Vagina (tissue), 2 donors: Measurements from ENCODE around the gene TMEM235. TPM values are rescaled to one million over a fixed set of nuclear protein-coding genes. Genes with fewer than 3 reads are reported as not detected.
A peak's percentile ranks its signal among the peaks of the same experiment; 100 is the strongest.

Source experiments
- DNase-seq, 2 donors: peaks; one replicate each; pipeline ENCODE4 v3.0.0-alpha.2; 2017; ENCODE audit errors: extremely low spot score in 2 of 2
- H3K27ac ChIP-seq: fragments of 200-600 bp; sonication (generic); one replicate; pipeline ENCODE4 v1.5.1; 2019
- H3K27me3 ChIP-seq: fragments of 200-600 bp; sonication (generic); one replicate; pipeline ENCODE4 v1.5.1; 2019
- H3K36me3 ChIP-seq, 2 donors: fragments of 200-600 bp; sonication (generic); one replicate each; pipeline ENCODE4 v1.5.1; 2017 to 2019
- H3K4me1 ChIP-seq: fragments of 200-600 bp; sonication (generic); one replicate; pipeline ENCODE4 v1.5.1; 2019
- H3K4me3 ChIP-seq, 2 donors: fragments of 200-600 bp; sonication (generic); 1 replicate in 1 of 2; 2 replicates in 1 of 2; pipeline ENCODE4 v1.5.1; 2016 to 2019
- H3K9me3 ChIP-seq: fragments of 200-600 bp; sonication (generic); one replicate; pipeline ENCODE4 v1.5.1; 2019
- POLR2A ChIP-seq, 2 donors: fragments of 450-650 bp; IDR thresholded peaks; one replicate each; pipeline ENCODE4 v1.6.1; 2017; ENCODE audit warnings: antibody characterized with exemption in 2 of 2, mild to moderate bottlenecking in 2 of 2, moderate library complexity in 2 of 2
- POLR2AphosphoS5 ChIP-seq, 2 donors: sonication (generic); formaldehyde crosslinking; IDR thresholded peaks; one replicate each; pipeline ENCODE4 v1.9.0; 2017; ENCODE audit warnings: antibody characterized with exemption in 2 of 2, mild to moderate bottlenecking in 2 of 2, low read depth in 1 of 2; ENCODE audit not compliant: insufficient read depth in 1 of 2
- intact Hi-C: fragments of 100-400 bp; cut with DNase I; formaldehyde crosslinking; loops from one replicate; pipeline ENCODE4 v1.15.1; 2023
- total RNA-seq: library from RNA; depleted of rRNA; stranded (reverse); fragments of >200 nt; gene quantifications from one replicate; pipeline ENCODE4 v1.2.3, GENCODE V29; 2016
- TF ChIP-seq, protein P1 (sequence below), 3 experiments: fragments of 450-650 bp in 2 of 3; fragments of 200-600 bp in 1 of 3; sonication (generic) in 1 of 3; IDR thresholded peaks; one replicate each; pipeline ENCODE4 v1.5.1; 2017 to 2019; ENCODE audit warnings: antibody characterized with exemption in 3 of 3, mild to moderate bottlenecking in 2 of 3, moderate library complexity in 2 of 3

The TMEM235 gene
- total RNA-seq, 1 donor from 2014 or later, result not detected

DNA sequence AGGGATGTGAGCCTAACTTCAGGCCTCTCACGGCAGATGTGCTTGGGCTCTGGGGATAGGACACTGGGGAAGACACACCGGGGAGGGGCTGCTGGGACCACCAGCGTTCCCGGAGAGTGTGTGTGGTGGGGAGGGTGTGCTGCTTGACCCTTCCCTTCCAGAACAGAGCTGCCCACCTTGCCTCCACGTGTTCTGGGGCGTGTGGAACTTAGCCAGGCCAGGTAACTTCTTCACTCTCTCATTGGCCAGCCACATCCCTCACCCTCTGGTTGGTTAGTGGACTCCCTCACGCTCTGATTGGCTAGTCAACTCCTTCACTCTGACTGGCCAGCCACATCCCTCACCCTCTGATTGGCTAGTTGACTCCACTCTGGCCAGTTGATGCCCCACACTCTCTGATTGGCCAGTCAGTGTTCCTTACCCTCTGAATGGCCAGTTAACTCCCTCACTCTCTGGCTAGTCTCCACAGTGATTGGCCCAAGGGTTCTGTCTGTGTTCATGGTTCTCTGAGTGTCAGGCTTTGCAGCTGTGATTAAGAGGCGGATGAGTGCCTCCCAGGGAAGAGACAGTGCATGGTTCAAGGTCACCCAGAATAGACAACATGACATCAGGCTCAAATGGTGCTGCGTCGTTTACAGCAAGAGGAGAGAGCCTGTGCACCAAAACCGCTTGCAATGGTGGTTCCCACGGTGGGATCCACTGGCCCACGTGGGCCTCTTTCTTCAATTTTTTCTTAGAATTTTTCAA, 10.0 kb downstream of the TMEM235 start:
- TF ChIP-seq POLR2A (IDR thresholded peaks at IDR 0.05) (no peak), POLR2AphosphoS5 (IDR thresholded peaks at IDR 0.05; ENCODE audit: insufficient read depth in 1 of 2, low read depth in 1 of 2) (no peak)
- TF ChIP-seq, protein P1, sequence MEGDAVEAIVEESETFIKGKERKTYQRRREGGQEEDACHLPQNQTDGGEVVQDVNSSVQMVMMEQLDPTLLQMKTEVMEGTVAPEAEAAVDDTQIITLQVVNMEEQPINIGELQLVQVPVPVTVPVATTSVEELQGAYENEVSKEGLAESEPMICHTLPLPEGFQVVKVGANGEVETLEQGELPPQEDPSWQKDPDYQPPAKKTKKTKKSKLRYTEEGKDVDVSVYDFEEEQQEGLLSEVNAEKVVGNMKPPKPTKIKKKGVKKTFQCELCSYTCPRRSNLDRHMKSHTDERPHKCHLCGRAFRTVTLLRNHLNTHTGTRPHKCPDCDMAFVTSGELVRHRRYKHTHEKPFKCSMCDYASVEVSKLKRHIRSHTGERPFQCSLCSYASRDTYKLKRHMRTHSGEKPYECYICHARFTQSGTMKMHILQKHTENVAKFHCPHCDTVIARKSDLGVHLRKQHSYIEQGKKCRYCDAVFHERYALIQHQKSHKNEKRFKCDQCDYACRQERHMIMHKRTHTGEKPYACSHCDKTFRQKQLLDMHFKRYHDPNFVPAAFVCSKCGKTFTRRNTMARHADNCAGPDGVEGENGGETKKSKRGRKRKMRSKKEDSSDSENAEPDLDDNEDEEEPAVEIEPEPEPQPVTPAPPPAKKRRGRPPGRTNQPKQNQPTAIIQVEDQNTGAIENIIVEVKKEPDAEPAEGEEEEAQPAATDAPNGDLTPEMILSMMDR (IDR thresholded peaks at IDR 0.05), result no peak
- intact Hi-C loops, result no loop called here
- no peaks in the 10 kb centered on the region for H3K4me1 ChIP-seq
- H3K4me3 ChIP-seq, result no peak overlapping the region
- DNase-seq, result no peak
- no peaks in the 10 kb centered on the region for H3K27me3 ChIP-seq
- H3K9me3 ChIP-seq, result no peaks in the 10 kb centered on the region
- H3K27ac ChIP-seq, result no peak overlapping the region
- H3K36me3 ChIP-seq, result no peaks in the 10 kb centered on the region

DNA sequence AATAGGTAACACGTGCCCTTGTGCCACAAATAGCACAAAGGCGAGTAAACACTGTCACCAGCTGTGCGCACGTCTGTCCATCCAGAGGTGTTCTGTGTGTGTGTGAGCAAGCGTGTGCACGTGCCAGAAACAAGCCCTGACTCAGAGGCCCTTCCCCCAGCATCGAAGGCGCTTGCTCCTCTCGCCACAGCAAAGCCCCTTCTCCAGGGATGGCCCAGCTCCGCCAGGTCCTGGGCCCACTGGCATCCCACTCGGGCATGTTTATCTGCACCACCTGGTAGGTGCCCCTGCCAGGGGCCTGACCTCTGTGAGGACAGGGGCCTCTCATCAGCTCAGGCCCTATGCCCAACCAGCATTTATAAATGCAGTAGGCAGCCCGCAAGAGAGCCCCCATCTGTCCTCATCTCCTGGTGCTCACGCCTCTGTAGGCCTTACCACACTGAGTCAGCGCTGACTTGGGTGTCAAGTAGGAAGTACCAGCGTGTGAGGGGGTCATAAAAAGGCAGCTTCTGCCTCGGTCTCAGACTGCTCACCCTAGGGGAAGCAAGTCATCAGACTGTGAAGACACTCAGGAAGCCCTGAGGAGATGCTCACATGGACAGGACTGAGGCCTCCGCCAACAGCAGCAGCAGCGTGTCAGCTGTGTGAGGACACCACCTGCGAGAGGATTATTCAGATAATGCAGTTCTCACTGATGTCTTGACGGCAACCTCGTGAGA, 10.8 kb downstream of the TMEM235 start:
- no peak for DNase-seq
- Histone ChIP-seq H3K4me3 (no peak overlapping the region), H3K27me3 (no peaks in the 10 kb centered on the region), H3K4me1 (no peaks in the 10 kb centered on the region), H3K9me3 (no peaks in the 10 kb centered on the region), H3K27ac (no peak overlapping the region), H3K36me3 (no peaks in the 10 kb centered on the region)
- intact Hi-C loops, result no loop called here
- no peak for TF ChIP-seq POLR2A (IDR thresholded peaks at IDR 0.05)
- TF ChIP-seq POLR2AphosphoS5 (IDR thresholded peaks at IDR 0.05; ENCODE audit: insufficient read depth in 1 of 2, low read depth in 1 of 2), result no peak
- TF ChIP-seq, protein P1 (IDR thresholded peaks at IDR 0.05), result no peak

DNA sequence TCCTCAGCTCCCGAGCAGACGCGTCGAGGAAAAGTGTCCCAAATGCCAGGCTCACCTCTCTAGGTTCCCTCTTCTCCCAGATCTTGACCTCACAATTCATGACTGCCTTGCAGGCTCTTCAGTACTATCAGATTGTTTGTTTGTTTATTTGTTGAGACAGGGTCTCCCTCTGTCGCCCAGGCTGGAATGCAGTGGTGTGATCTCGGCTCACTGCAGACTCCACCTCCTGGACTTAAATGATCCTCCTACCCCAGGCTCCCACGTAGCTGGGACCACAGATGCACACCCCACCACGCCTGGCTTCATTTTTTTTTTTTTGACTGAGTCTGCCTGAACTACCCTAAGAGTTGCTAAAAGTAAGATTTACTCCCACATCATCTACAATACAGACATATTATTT, 15.9 kb downstream of the TMEM235 start:
- TF ChIP-seq POLR2A (IDR thresholded peaks at IDR 0.05) (no peak), POLR2AphosphoS5 (IDR thresholded peaks at IDR 0.05; ENCODE audit: insufficient read depth in 1 of 2, low read depth in 1 of 2) (no peak)
- TF ChIP-seq, protein P1 (IDR thresholded peaks at IDR 0.05), result no peak
- Histone ChIP-seq H3K4me1 (peaks cover 16% of the 10 kb centered on the region), H3K27me3 (no peaks in the 10 kb centered on the region), H3K27ac (no peak overlapping the region), H3K36me3 (no peaks in the 10 kb centered on the region), H3K9me3 (no peaks in the 10 kb centered on the region), H3K4me3 (no peak overlapping the region)
- intact Hi-C loops, result no loop called here
- no peak for DNase-seq

DNA sequence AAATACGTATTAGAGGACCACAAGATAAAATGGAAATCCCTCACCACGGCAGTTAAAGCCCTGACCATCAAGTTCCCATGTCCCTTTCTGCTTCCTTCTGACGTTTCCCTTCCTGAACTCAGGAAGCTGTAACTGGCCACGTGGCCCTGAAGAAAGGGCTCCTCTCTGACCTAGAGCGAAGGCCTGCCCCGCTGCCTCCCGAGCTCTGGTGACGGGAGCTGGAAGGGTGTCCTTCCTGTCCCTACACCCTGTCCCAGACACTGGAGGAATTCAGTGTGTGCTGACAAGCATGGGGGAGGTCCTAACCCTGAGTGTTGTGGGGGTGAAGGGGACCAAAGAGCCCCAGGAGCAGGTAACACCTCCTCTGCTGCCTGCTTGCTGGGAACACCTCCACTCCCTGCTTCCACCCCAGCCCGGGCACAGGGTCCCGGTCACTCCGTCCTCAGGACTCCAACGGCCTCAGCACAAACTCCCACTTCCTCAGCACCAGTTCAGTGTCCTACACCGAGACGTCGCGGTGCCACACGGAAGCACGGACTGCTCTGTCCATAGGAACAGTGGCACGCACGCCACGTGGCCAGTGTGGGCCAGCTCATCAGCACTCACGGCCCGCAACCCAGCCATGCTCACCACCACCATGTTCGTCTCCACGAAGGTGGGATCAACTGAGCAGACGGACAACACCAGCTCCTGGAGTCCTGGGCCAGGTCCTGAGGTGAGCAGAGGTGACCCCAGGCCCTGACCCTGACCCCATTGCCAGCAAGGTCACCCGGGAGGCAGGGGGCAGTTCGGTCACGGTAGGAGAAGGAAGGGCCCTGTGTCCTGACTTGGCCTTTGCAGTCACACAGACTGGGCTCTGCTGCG, 16.9 kb downstream of the TMEM235 start:
- TF ChIP-seq, protein P1 (IDR thresholded peaks at IDR 0.05), result no peak
- TF ChIP-seq POLR2AphosphoS5 (IDR thresholded peaks at IDR 0.05; ENCODE audit: insufficient read depth in 1 of 2, low read depth in 1 of 2), result peak in 1 of 2 donors; percentile 29
- DNase-seq, result no peak
- no peaks in the 10 kb centered on the region for H3K9me3 ChIP-seq
- H3K4me1 ChIP-seq, result peaks cover 16% of the 10 kb centered on the region
- no peaks in the 10 kb centered on the region for H3K27me3 ChIP-seq
- H3K36me3 ChIP-seq, result no peaks in the 10 kb centered on the region
- intact Hi-C loops, result no loop called here
- H3K4me3 ChIP-seq, result no peak overlapping the region
- no peak overlapping the region for H3K27ac ChIP-seq
